Measurements from ENCODE around the gene KDR.

Gene KDR

GRCh38 chr4:55032788-55033187, 92.6 kb downstream of the KDR start:
- DNase-seq (ENCODE audit: low read depth, low spot score), result no peak
- peak overlapping the region; percentile 17 for H3K27ac ChIP-seq

- no peak for DNase-seq (ENCODE audit: low read depth, low spot score)
- no peak overlapping the region for H3K27ac ChIP-seq
These were observed 93.2 kb downstream of the KDR start for GRCh38 chr4:55032179-55032578.

- DNase-seq (ENCODE audit: low read depth, low spot score), result no peak
- no peak overlapping the region for H3K27ac ChIP-seq
These were observed 94.2 kb downstream of the KDR start for GRCh38 chr4:55031158-55031557.

GRCh38 chr4:55030589-55030988, 94.8 kb downstream of the KDR start:
- no peak overlapping the region for H3K27ac ChIP-seq
- DNase-seq (ENCODE audit: low read depth, low spot score), result no peak

GRCh38 chr4:55029821-55030503, 95.4 kb downstream of the KDR start:
- no peak for DNase-seq (ENCODE audit: low read depth, low spot score)
- H3K27ac ChIP-seq, result no peak overlapping the region

GRCh38 chr4:55029321-55029720, 96.1 kb downstream of the KDR start:
- no peak overlapping the region for H3K27ac ChIP-seq
- no peak for DNase-seq (ENCODE audit: low read depth, low spot score)

Data from epithelial cell of prostate (primary cell).